DOHH2 (cell line): Measurements from ENCODE around the gene KCNIP1.

Source experiments
- EZH2phosphoT487 ChIP-seq: fragments of 200-600 bp; sonication (generic); IDR thresholded peaks from 2 replicates; pipeline ENCODE4 v1.6.1; 2017; ENCODE audit warnings: borderline replicate concordance, mild to moderate bottlenecking, antibody characterized with exemption, low read length, moderate library complexity, mixed read lengths
- TF ChIP-seq, protein P1 (sequence below): fragments of 200-600 bp; sonication (generic); IDR thresholded peaks from one replicate; pipeline ENCODE4 v1.5.1; 2014; ENCODE audit warnings: antibody characterized with exemption, mild to moderate bottlenecking, low read depth, low read length; ENCODE audit not compliant: poor library complexity, severe bottlenecking

DNA sequence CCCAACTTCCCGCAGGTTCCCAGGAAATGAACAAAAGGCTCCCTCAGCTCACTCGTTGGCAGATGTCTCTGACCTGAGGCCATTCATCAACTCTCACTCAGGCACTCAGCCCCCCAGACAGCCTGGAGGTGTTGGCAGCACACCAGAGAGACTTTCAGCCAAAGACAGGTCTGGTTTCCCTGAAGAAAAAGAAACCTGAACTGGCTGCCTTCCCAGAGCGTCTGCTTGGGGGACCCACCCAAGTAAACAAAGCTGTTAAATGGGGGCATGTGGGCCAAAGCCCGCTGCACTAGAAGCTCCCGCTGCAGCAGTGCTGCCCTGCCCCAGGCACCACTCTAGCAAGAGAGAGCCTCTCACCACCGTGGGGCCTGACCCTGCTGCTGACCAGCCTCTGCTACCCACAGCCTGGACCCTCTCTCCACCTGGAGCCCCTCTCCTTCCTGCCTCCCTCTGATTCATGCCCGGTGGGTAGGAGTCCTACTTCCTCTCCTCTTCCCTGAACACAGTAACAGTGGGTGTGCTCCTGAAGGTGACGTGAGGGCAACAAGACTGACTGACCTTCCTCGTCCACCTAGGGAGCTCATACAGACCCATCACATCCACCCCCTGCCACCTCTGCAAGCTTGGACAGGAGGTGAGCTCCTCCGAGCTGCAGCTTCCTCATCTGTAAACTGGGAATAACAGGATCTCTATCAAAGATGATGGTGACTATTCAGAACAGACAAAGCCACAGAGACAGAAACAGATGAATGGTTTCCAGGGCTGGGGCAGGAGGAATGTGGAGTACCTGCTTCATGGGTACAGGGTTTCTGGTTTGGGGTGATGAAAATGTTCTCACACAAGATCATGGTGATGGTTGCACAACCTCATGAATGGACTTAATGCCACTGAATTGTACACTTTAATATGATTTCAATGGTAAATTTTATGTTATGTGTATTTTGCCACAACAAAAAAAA, 248.7 kb downstream of the KCNIP1 start:
- TF ChIP-seq, protein P1, sequence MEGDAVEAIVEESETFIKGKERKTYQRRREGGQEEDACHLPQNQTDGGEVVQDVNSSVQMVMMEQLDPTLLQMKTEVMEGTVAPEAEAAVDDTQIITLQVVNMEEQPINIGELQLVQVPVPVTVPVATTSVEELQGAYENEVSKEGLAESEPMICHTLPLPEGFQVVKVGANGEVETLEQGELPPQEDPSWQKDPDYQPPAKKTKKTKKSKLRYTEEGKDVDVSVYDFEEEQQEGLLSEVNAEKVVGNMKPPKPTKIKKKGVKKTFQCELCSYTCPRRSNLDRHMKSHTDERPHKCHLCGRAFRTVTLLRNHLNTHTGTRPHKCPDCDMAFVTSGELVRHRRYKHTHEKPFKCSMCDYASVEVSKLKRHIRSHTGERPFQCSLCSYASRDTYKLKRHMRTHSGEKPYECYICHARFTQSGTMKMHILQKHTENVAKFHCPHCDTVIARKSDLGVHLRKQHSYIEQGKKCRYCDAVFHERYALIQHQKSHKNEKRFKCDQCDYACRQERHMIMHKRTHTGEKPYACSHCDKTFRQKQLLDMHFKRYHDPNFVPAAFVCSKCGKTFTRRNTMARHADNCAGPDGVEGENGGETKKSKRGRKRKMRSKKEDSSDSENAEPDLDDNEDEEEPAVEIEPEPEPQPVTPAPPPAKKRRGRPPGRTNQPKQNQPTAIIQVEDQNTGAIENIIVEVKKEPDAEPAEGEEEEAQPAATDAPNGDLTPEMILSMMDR: no peak
- no peak for TF ChIP-seq EZH2phosphoT487
